PC-3 (cell line): ENCODE data around the gene RCOR2. TPM values are rescaled to one million over a fixed set of nuclear protein-coding genes. Genes with fewer than 3 reads are reported as not detected.

Experiments used
- ATAC-seq: fragments of 200-7000 bp; cut with Tn5 transposase; 2 replicates; pipeline ENCODE4 v1.9.1; 2020; ENCODE audit warnings: mild to moderate bottlenecking, moderate library complexity
- BruUV-seq: library from RNA; stranded (reverse); fragments of 400-500 nt; replicated peaks from 2 replicates; lab custom pipeline; 2021; lab: Mats Ljungman, UMichigan
- CTCF ChIA-PET: fragments of 300-600 bp; sonication (Branson Sonifier 250); formaldehyde crosslinking; loops from one replicate; lab custom pipeline; 2022; ENCODE audit warnings: antibody characterized with exemption; lab: Charles Lee
- POLR2A ChIA-PET: fragments of 300-600 bp; sonication (Branson Sonifier 250); formaldehyde crosslinking; loops from one replicate; lab custom pipeline; 2022; ENCODE audit warnings: antibody characterized with exemption; ENCODE audit not compliant: unreplicated experiment; lab: Charles Lee
- DNase-seq: peaks from one replicate; pipeline ENCODE4 v3.0.0-alpha.2; 2015
- H2AFZ ChIP-seq: fragments of 300-600 bp; sonication (generic); 2 replicates; pipeline ENCODE4 v1.6.0; 2016; ENCODE audit warnings: antibody characterized with exemption, low read length
- H3F3A ChIP-seq: fragments of 300-600 bp; sonication (generic); one replicate; pipeline ENCODE4 v1.6.0; 2017; ENCODE audit warnings: antibody characterized with exemption, low read length, control low read depth, mild to moderate bottlenecking; ENCODE audit not compliant: unreplicated experiment
- H3K27ac ChIP-seq: fragments of 300-600 bp; sonication (generic); 2 replicates; pipeline ENCODE4 v1.5.1; 2016; ENCODE audit warnings: mild to moderate bottlenecking, low read length
- H3K27me3 ChIP-seq: fragments of 300-600 bp; sonication (generic); 2 replicates; pipeline ENCODE4 v1.6.1; 2016; ENCODE audit warnings: low read length, mixed read lengths
- H3K36me3 ChIP-seq: fragments of 300-600 bp; sonication (generic); 2 replicates; pipeline ENCODE4 v1.6.1; 2016; ENCODE audit warnings: low read depth, mixed run types, low read length, mixed read lengths
- H3K4me1 ChIP-seq: fragments of 300-600 bp; sonication (generic); 2 replicates; pipeline ENCODE4 v1.5.1; 2016; ENCODE audit warnings: low read length; ENCODE audit not compliant: insufficient read depth
- H3K4me2 ChIP-seq: fragments of 300-600 bp; sonication (generic); 2 replicates; pipeline ENCODE4 v1.6.0; 2016; ENCODE audit warnings: low read length
- H3K4me3 ChIP-seq: fragments of 300-600 bp; sonication (generic); 2 replicates; pipeline ENCODE4 v1.5.1; 2016; ENCODE audit warnings: mild to moderate bottlenecking, low read length, mixed read lengths
- H3K79me2 ChIP-seq: fragments of 300-600 bp; sonication (generic); 2 replicates; pipeline ENCODE4 v1.6.1; 2017; ENCODE audit warnings: low read length, mixed read lengths
- H3K9ac ChIP-seq: fragments of 300-600 bp; sonication (generic); 2 replicates; pipeline ENCODE4 v1.6.0; 2016; ENCODE audit warnings: mild to moderate bottlenecking, low read length
- H3K9me2 ChIP-seq: fragments of 300-600 bp; sonication (generic); replicated peaks from 2 replicates; pipeline ENCODE4 v1.6.1; 2016; ENCODE audit warnings: mixed run types, low read length, mixed read lengths
- H3K9me3 ChIP-seq: fragments of 300-600 bp; sonication (generic); 2 replicates; pipeline ENCODE4 v1.6.1; 2016; ENCODE audit warnings: low read length, mixed read lengths
- H4K20me1 ChIP-seq: fragments of 300-600 bp; sonication (generic); 2 replicates; pipeline ENCODE4 v1.6.1; 2016; ENCODE audit warnings: low read length, mixed read lengths
- CTCF ChIP-seq: fragments of 300-600 bp; sonication (generic); conservative IDR thresholded peaks from 2 replicates; pipeline ENCODE4 v1.5.1; 2017; ENCODE audit warnings: antibody characterized with exemption, low read depth, mild to moderate bottlenecking, low read length
- EZH2 ChIP-seq: fragments of 300-600 bp; sonication (generic); IDR thresholded peaks from one replicate; pipeline ENCODE4 v1.6.1; 2017; ENCODE audit warnings: antibody characterized with exemption, mild to moderate bottlenecking, low read length; ENCODE audit not compliant: unreplicated experiment
- EZH2phosphoT487 ChIP-seq: fragments of 300-600 bp; sonication (generic); IDR thresholded peaks from 2 replicates; pipeline ENCODE4 v1.6.1; 2018; ENCODE audit warnings: mild to moderate bottlenecking, antibody characterized with exemption, low read length, borderline replicate concordance
- intact Hi-C: fragments of 100-400 bp; cut with micrococcal nuclease; formaldehyde crosslinking; loops from 2 replicates; pipeline ENCODE4 v1.9.0; 2023
- total RNA-seq: library from RNA; depleted of rRNA; stranded (reverse); fragments of >200 nt; gene quantifications from 2 replicates; pipeline ENCODE4 v1.2.3, GENCODE V29; 2014

RCOR2 gene
- total RNA-seq, 1 experiment from 2014 or later: 1.4 TPM

GRCh38 chr11:63892228-63892627 is 24.7 kb downstream of the RCOR2 start:
- H3K9ac ChIP-seq: no peak overlapping the region
- no peak for TF ChIP-seq EZH2
- TF ChIP-seq CTCF: no peak
- no peak for TF ChIP-seq EZH2phosphoT487
- ChIA-PET CTCF (no interaction called here), POLR2A (no interaction called here)
- DNase-seq (no peak), ATAC-seq (no peak)
- H2AFZ ChIP-seq: no peak overlapping the region
- no TSS peak for BruUV-seq
- no peak overlapping the region for H3K4me2 ChIP-seq
- peaks cover 22% of the 10 kb centered on the region for H3K4me1 ChIP-seq
- H3K9me2 ChIP-seq: no peaks in the 10 kb centered on the region
- H3F3A ChIP-seq: peaks cover 4% of the 10 kb centered on the region
- no peaks in the 10 kb centered on the region for H3K9me3 ChIP-seq
- intact Hi-C loops: no loop called here
- no peak overlapping the region for H3K27ac ChIP-seq
- no peak overlapping the region for H3K4me3 ChIP-seq
- H3K79me2 ChIP-seq: peaks cover 60% of the 10 kb centered on the region
- H4K20me1 ChIP-seq: peaks cover 31% of the 10 kb centered on the region; the same call in 1 of the 2 replicates
- peaks cover 26% of the 10 kb centered on the region for H3K36me3 ChIP-seq
- no peaks in the 10 kb centered on the region for H3K27me3 ChIP-seq

- BruUV-seq: no TSS peak
- ATAC-seq (no peak), DNase-seq (no peak)
- peaks cover 11% of the 10 kb centered on the region; the same call in 1 of the 2 replicates for H3K36me3 ChIP-seq
- no peaks in the 10 kb centered on the region for H3K27me3 ChIP-seq
- H3K4me3 ChIP-seq: no peak overlapping the region
- intact Hi-C loops: no loop called here
- H3K4me2 ChIP-seq: no peak overlapping the region
- H4K20me1 ChIP-seq: peaks cover 37% of the 10 kb centered on the region; the same call in 1 of the 2 replicates
- TF ChIP-seq EZH2phosphoT487 (no peak), CTCF (no peak), EZH2 (no peak)
- no peaks in the 10 kb centered on the region for H3K9me3 ChIP-seq
- H3F3A ChIP-seq: peaks cover 4% of the 10 kb centered on the region
- H3K9ac ChIP-seq: no peak overlapping the region
- peaks cover 73% of the 10 kb centered on the region for H3K79me2 ChIP-seq
- ChIA-PET POLR2A (no interaction called here), CTCF (no interaction called here)
- no peaks in the 10 kb centered on the region for H3K9me2 ChIP-seq
- H3K4me1 ChIP-seq: peaks cover 28% of the 10 kb centered on the region
- H2AFZ ChIP-seq: no peak overlapping the region
- no peak overlapping the region for H3K27ac ChIP-seq
Observed at GRCh38 chr11:63890368-63890767, 26.6 kb downstream of the RCOR2 start.

- intact Hi-C loops: no loop called here
- ATAC-seq: no peak
- Histone ChIP-seq H3K27ac (peak overlapping the region; percentile 88), H3K4me1 (peaks cover 28% of the 10 kb centered on the region), H3K79me2 (peaks cover 84% of the 10 kb centered on the region), H3K9me3 (no peaks in the 10 kb centered on the region), H3K9me2 (no peaks in the 10 kb centered on the region), H3K4me3 (peak overlapping the region; percentile 64), H3K4me2 (peak overlapping the region; percentile 83), H3F3A (peaks cover 4% of the 10 kb centered on the region), H3K27me3 (no peaks in the 10 kb centered on the region), H4K20me1 (peaks cover 42% of the 10 kb centered on the region; the same call in 1 of the 2 replicates), H3K9ac (peak overlapping the region; percentile 75), H3K36me3 (peaks cover 4% of the 10 kb centered on the region; the same call in 1 of the 2 replicates), H2AFZ (no peak overlapping the region)
- DNase-seq: no peak
- BruUV-seq: no TSS peak
- TF ChIP-seq CTCF (no peak), EZH2 (no peak), EZH2phosphoT487 (no peak)
- CTCF ChIA-PET: no interaction called here
- POLR2A ChIA-PET: no interaction called here
Observed at GRCh38 chr11:63889344-63889743, 27.6 kb downstream of the RCOR2 start.
